ENCODE measurements around the gene EFCAB6.
A peak's percentile ranks its signal among the peaks of the same experiment; 100 is the strongest.

The EFCAB6 gene

DNA sequence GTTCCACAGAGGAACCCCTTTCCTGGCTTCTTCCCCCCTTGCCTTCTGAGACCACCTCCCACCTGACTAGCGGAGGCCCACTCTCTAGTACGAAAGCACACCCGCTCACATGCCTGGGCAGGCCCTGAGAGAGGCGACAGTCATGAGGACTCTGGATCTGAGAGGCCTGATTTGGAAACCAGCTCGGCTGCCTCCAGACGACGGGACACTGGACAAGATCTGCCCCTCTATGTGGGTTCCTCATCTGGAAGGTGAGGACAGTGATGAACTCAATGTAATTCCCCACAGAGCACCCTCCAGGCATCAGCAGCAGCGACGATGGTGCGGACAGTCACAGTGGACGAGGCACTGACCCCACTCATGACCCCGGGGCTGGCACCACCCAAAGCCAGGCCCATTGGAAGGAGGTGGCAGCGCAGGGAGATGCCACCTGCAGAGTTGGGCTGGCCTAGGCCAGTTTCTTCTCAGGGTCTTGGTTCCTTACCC, 42.7 kb upstream of the EFCAB6 start:
- DNase-seq (ENCODE audit: low spot score): no peak
- no peak overlapping the region for H3K4me3 ChIP-seq (ENCODE audit: severe bottlenecking)
- no peak for TF ChIP-seq CTCF (IDR thresholded peaks at IDR 0.05; ENCODE audit: poor library complexity, severe bottlenecking)
- no peak overlapping the region for H3K27ac ChIP-seq (ENCODE audit: poor library complexity, severe bottlenecking)
- no peaks in the 10 kb centered on the region for H3K27me3 ChIP-seq (ENCODE audit: insufficient read depth, poor library complexity, severe bottlenecking)
- no peak for ATAC-seq (ENCODE audit: low read depth)
- no peaks in the 10 kb centered on the region for H3K4me1 ChIP-seq (ENCODE audit: insufficient read depth, poor library complexity, severe bottlenecking)
- no peaks in the 10 kb centered on the region for H3K9me3 ChIP-seq (ENCODE audit: severe bottlenecking)
- H3K36me3 ChIP-seq (ENCODE audit: low read depth): no peaks in the 10 kb centered on the region

DNA sequence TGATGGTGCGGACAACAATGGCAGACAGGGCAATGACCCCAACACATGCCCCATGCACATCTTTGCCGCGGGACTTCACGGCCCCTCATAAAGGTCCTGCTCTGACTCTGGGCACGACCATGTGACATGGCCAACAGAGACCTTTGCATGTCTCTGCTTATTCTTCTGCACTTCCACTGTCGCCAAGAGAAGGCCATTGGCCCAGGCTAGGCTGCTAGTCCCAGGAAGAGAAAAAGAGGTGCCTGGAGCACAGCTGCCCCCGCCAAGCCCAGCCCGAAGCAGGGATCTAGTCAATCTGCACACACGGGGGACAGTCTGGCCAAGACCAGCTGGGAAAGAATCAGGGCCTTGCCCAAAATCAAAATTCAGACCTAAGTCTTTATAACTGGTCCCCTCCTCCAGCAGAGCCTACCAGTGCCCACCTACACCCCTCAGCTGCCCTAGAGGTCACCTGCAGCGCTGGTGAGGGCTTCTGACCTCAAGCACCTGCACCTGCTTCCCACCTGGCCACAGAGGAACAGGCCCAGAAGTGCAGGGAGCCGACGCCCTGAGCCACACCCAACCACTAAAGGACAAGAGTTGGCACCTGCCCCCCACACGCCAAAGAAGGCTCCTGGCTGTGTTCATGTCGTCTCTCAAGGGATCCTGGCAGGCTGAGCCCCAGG, 42.1 kb upstream of the EFCAB6 start:
- Histone ChIP-seq H3K4me1 (ENCODE audit: insufficient read depth, poor library complexity, severe bottlenecking) (no peaks in the 10 kb centered on the region), H3K9me3 (ENCODE audit: severe bottlenecking) (no peaks in the 10 kb centered on the region), H3K27me3 (ENCODE audit: insufficient read depth, poor library complexity, severe bottlenecking) (no peaks in the 10 kb centered on the region), H3K4me3 (ENCODE audit: severe bottlenecking) (no peak overlapping the region), H3K27ac (ENCODE audit: poor library complexity, severe bottlenecking) (no peak overlapping the region), H3K36me3 (ENCODE audit: low read depth) (no peaks in the 10 kb centered on the region)
- no peak for ATAC-seq (ENCODE audit: low read depth)
- TF ChIP-seq CTCF (IDR thresholded peaks at IDR 0.05; ENCODE audit: poor library complexity, severe bottlenecking): no peak
- DNase-seq (ENCODE audit: low spot score): no peak

DNA sequence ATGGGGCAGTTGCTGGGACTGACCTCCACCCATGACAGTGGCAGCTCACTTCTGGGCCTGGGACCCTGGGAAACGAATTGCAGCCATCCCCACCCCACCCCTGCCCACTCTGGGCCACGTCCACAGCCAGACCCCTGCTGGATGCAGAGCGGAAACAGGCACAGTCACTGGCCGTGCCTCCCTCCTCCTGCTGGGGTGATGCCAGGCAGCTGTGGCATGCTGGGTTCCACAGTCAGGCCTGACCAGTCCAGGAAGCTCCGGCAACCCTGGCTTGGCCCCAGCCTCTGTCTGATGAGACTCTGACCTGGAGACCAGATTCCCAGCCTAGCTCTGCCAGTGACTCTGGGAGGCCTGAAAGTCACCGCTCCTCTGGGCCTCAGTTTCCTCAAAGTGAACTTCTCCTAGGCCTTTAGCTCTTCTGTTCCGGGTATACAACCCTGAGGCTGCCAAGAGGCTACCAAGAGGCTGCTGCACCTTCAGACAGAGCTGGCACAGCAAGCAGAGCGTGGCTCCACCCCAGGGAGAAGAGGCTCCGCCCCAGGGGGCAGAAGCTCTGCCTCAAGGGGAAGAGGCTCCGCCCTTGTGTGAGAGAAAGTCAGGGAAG, 41.3 kb upstream of the EFCAB6 start:
- Histone ChIP-seq H3K36me3 (ENCODE audit: low read depth) (no peaks in the 10 kb centered on the region), H3K27ac (ENCODE audit: poor library complexity, severe bottlenecking) (no peak overlapping the region), H3K4me1 (ENCODE audit: insufficient read depth, poor library complexity, severe bottlenecking) (no peaks in the 10 kb centered on the region), H3K4me3 (ENCODE audit: severe bottlenecking) (no peak overlapping the region), H3K27me3 (ENCODE audit: insufficient read depth, poor library complexity, severe bottlenecking) (no peaks in the 10 kb centered on the region), H3K9me3 (ENCODE audit: severe bottlenecking) (no peaks in the 10 kb centered on the region)
- TF ChIP-seq CTCF (IDR thresholded peaks at IDR 0.05; ENCODE audit: poor library complexity, severe bottlenecking): no peak
- peak; percentile 45; the same call in 1 of the 3 replicates for ATAC-seq (ENCODE audit: low read depth)
- DNase-seq (ENCODE audit: low spot score): no peak

GRCh38 chr22:43852573-43853327, 40.6 kb upstream of the EFCAB6 start:
- Histone ChIP-seq H3K27ac (ENCODE audit: poor library complexity, severe bottlenecking) (no peak overlapping the region), H3K27me3 (ENCODE audit: insufficient read depth, poor library complexity, severe bottlenecking) (no peaks in the 10 kb centered on the region), H3K4me3 (ENCODE audit: severe bottlenecking) (no peak overlapping the region), H3K36me3 (ENCODE audit: low read depth) (no peaks in the 10 kb centered on the region), H3K4me1 (ENCODE audit: insufficient read depth, poor library complexity, severe bottlenecking) (no peaks in the 10 kb centered on the region), H3K9me3 (ENCODE audit: severe bottlenecking) (no peaks in the 10 kb centered on the region)
- ATAC-seq (ENCODE audit: low read depth) (no peak), DNase-seq (ENCODE audit: low spot score) (no peak)
- TF ChIP-seq CTCF (IDR thresholded peaks at IDR 0.05; ENCODE audit: poor library complexity, severe bottlenecking): no peak
